WI38 (cell line): Measurements from ENCODE around the gene ABCA13.

Experiments used
- H3K4me3 ChIP-seq: 2 replicates; pipeline ENCODE4 v1.5.1; 2011; ENCODE audit warnings: low read depth, mild to moderate bottlenecking, control low read depth, low read length
- TF ChIP-seq, protein P1 (sequence below): IDR thresholded peaks from 2 replicates; pipeline ENCODE4 v1.5.1; 2012; ENCODE audit warnings: low read depth, mild to moderate bottlenecking, control low read depth, low read length

ABCA13 gene

DNA sequence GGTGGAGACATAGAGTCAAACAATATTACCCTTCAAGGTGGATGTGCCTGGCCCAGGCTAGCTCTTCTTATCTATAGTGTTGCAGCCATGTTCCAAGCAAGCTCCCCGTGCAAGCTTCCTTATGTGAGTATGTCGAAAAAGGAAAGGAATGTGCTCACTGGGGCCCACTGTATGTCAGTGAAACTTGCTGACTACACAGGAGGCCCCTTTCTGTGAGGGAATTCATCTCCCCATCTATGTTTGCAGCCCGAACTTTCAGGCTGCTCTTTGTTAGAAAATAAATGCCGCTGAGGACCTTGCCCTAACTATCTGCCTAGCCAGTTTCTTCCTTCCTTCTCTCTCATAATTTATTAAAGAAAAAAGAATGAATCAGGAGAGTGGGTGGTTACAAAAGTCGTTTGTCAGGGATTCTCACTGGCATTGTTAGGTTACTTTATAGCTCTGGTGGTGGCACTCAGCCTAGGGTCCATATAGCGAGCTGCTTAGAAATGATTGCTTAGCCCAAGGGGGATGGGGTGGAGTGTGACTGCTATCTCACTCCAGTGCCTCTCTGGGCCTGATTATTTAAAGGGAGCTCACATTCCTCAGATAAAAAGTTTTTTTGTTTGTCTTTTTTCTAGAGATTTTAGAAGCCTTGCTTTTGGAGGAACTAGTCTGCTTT is 302.1 kb downstream of the ABCA13 start:
- TF ChIP-seq, protein P1, sequence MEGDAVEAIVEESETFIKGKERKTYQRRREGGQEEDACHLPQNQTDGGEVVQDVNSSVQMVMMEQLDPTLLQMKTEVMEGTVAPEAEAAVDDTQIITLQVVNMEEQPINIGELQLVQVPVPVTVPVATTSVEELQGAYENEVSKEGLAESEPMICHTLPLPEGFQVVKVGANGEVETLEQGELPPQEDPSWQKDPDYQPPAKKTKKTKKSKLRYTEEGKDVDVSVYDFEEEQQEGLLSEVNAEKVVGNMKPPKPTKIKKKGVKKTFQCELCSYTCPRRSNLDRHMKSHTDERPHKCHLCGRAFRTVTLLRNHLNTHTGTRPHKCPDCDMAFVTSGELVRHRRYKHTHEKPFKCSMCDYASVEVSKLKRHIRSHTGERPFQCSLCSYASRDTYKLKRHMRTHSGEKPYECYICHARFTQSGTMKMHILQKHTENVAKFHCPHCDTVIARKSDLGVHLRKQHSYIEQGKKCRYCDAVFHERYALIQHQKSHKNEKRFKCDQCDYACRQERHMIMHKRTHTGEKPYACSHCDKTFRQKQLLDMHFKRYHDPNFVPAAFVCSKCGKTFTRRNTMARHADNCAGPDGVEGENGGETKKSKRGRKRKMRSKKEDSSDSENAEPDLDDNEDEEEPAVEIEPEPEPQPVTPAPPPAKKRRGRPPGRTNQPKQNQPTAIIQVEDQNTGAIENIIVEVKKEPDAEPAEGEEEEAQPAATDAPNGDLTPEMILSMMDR = no peak
- no peak overlapping the region for H3K4me3 ChIP-seq

DNA sequence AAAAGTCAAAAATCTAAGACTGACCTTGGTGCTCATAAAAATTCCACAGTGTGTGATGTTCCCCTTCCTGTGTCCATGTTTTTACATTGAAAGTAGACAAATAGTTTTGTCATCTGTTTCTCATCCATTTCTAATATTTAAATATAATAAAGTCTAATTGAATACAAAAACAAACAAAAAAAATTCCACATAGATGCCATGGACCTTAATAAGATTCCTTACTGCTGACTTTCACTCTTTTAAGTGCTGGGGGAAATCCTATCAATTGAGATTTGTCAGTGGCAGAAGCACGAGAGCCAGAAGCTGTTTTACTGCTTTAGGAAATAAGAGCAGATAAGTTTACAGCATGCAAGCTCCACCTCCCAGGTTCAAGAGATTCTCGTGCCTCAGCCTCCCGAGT is 310.0 kb downstream of the ABCA13 start:
- TF ChIP-seq, protein P1 = no peak
- H3K4me3 ChIP-seq = no peak overlapping the region

DNA sequence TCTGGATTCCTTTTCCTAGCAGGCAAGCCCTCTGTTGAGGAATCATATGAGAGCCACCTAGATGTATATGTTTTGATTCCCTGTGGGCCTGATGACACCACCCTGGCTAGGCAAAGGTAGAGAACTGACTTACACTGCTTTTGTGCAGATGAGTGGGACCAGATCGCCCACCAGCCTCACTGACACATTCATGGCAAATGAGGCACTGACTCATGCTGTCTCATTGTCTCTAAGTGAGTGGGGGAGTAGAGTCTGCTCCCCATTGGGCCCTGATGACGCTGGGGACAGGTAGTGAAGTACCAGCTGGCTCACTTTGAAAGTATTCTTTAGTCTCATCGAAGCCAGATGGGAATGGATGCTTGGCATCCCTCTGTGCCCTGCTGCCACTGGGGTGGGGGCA is 326.3 kb downstream of the ABCA13 start:
- TF ChIP-seq, protein P1 = no peak
- H3K4me3 ChIP-seq = no peak overlapping the region

DNA sequence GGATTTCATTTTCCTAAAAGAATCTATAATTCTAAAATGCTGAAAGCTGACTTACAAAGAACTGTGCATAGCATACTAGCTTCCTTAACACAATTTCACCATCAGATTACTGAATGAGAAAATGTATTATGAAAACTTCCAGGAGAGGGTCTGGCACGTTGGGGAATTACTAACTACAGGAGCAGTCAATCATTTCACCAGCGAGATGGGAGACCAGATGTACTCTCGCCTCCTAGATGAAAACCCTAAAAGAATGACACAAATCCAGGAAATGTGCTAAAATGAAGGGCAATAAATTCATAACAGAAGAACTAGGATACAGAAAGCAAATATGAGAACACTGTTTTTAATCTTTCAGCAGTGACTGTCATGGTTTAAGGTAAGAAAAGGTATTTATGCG is 330.8 kb downstream of the ABCA13 start:
- TF ChIP-seq, protein P1 = no peak
- no peak overlapping the region for H3K4me3 ChIP-seq

DNA sequence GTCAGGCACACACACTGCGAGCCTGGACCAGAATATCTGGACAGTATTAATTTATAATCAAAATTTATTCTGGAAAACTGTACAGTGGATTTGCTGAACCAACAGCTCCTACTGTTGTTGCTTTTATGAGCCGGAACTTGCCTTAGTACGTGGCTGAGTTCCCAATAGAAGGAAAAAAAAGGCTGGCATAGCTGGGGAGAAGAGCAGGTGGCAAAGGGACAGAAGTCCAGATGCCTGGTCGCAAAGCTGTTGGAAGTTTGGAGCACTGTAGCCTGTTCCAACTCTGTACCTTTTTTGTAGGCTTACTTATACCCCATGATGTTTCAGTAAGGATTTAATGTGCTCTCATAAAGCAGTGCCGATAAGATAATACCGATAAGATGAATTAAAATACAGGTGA is 333.8 kb downstream of the ABCA13 start:
- no peak overlapping the region for H3K4me3 ChIP-seq
- TF ChIP-seq, protein P1 = no peak

DNA sequence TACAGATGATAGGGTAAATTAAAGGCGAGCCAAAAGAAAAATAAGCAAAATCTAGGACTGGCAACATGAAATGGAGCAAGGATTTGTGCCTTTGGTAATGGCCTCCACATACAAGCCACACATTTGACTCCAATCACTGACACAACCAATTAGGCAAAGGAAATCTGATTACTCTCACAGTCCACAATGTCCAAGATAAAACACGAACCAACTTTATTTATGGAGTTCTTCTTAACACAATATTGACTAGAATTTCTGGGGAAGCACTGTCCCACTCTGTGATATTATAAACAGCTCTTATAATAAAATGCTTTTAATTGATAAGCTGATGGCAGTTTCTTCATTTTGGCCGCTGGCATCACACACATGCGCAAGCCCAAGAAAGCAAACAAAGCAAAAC is 334.2 kb downstream of the ABCA13 start:
- no peak overlapping the region for H3K4me3 ChIP-seq
- TF ChIP-seq, protein P1 = no peak

DNA sequence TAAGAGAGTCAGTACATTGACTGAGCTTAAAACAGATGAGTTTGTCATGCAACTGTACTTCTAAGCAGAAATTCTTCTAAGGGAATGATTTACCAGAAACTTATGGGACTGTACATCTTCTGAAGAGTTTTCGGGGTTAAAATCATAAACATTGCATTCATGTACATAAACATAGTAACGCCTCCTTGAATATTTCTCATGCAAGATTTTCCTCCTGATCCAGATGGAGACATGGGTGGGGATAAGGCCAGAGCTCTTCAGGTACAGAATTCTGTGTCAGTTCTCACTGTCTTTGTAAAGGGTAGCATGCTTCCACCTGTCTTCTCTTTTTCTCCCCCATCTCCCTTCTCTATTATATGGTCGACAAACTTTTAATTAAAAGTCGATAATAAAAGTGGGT is 335.3 kb downstream of the ABCA13 start:
- TF ChIP-seq, protein P1 = no peak
- no peak overlapping the region for H3K4me3 ChIP-seq
